Stimulated activated effector memory CD8-positive, alpha-beta T cell treated with anti-CD3 and anti-CD28 coated beads, Interleukin-12 subunit alpha, Interleukin-12 subunit beta, amount 100 ng/mL, for 72 hours (primary cell): ENCODE measurements around the gene ERP44.
"Not testable (repeated sequence)": the region's sequence is repeated elsewhere in the genome, so short reads cannot be mapped to it uniquely, and the experiment has no call there.

Source experiments
- ATAC-seq: fragments of 150-1000 bp; cut with Tn5 transposase; 2 replicates; pipeline ENCODE4 v1.10.0; 2021
- DNase-seq, 2 donors: peaks; one replicate each; pipeline ENCODE4 v3.0.0; 2021 to 2022; ENCODE audit warnings: low spot score in 2 of 2
- H3K27ac Mint-ChIP-seq: one replicate; pipeline ENCODE4 v1.8.0; 2022; ENCODE audit warnings: mild to moderate bottlenecking, mixed read lengths
- H3K36me3 Mint-ChIP-seq: one replicate; pipeline ENCODE4 v1.8.0; 2022; ENCODE audit warnings: mild to moderate bottlenecking, mixed read lengths
- H3K4me1 Mint-ChIP-seq: one replicate; pipeline ENCODE4 v1.8.0; 2022; ENCODE audit warnings: mixed read lengths
- H3K4me3 Mint-ChIP-seq: one replicate; pipeline ENCODE4 v1.8.0; 2022; ENCODE audit warnings: mild to moderate bottlenecking, mixed read lengths
- H3K9me3 Mint-ChIP-seq: one replicate; pipeline ENCODE4 v1.8.0; 2022; ENCODE audit warnings: mixed read lengths

The ERP44 gene

DNA sequence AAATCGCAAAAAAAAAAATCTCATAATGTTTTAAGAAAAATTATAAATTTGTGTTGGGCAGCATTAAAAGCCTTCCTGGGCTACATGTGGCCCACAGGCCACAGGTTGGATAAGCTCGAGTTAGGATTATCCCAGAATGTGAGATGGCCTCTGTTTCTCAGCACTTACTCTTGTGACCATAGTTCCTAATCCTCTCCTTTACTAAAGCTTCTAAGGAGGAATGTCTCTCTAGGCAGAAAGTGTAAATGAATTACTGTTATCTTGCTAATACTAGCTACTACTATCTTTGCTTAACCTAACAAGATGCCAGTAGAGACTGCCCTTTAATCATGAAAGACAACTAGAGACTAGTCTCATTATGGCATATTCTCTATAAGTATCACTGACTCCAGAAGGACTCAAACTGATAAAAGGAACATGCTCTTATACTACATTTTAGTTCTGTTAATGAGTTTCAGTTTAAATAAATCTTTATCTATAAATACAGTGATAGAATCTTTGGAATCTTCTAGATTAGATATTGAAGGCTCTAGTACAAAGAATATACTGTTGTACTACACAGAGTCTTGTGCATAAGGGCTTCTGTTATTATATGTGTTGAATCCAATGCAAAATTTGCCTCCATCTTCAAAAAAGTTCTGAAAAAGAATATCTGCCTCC lies 14.0 kb upstream of the ERP44 start:
- Mint-ChIP-seq H3K9me3 (no peaks in the 10 kb centered on the region), H3K4me3 (no peak overlapping the region), H3K36me3 (peaks cover 35% of the 10 kb centered on the region), H3K27ac (peak overlapping the region; percentile 18), H3K4me1 (peaks cover 9% of the 10 kb centered on the region)
- no peak for DNase-seq
- ATAC-seq: no peak

DNA sequence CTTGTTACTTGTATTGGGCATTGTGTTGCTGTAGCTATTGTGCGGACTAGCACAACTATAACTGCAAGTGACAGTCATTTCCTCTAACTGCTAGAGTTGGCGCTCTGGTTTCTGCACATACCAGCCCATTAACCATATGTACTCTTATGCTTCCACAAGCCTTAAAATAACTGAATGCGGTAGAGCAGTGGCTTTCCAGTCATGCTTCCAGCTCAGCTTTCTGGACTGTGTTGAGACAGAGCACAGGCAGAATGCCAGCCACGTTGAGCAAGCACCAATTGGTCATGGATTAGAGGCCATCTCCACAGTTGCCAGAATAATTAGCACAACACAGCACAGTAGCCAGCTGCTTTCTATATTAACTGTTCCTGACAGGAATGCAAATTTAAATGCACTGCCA lies 12.4 kb upstream of the ERP44 start:
- DNase-seq (no peak), ATAC-seq (no peak)
- H3K27ac Mint-ChIP-seq: no peak overlapping the region
- no peak overlapping the region for H3K4me3 Mint-ChIP-seq
- H3K4me1 Mint-ChIP-seq: peaks cover 9% of the 10 kb centered on the region
- no peaks in the 10 kb centered on the region for H3K9me3 Mint-ChIP-seq
- H3K36me3 Mint-ChIP-seq: peaks cover 35% of the 10 kb centered on the region

- Mint-ChIP-seq H3K27ac (no peak overlapping the region), H3K36me3 (peaks cover 35% of the 10 kb centered on the region), H3K4me3 (no peak overlapping the region), H3K4me1 (peaks cover 5% of the 10 kb centered on the region), H3K9me3 (no peaks in the 10 kb centered on the region)
- DNase-seq (no peak), ATAC-seq (no peak)
These were observed 9.8 kb upstream of the ERP44 start for GRCh38 chr9:100108559-100108958.

- ATAC-seq: peak; percentile 67
- no peak for DNase-seq
- H3K36me3 Mint-ChIP-seq: peaks cover 29% of the 10 kb centered on the region
- no peaks in the 10 kb centered on the region for H3K4me1 Mint-ChIP-seq
- H3K27ac Mint-ChIP-seq: no peak overlapping the region
- H3K4me3 Mint-ChIP-seq: no peak overlapping the region
- H3K9me3 Mint-ChIP-seq: no peaks in the 10 kb centered on the region
These were observed 7.8 kb upstream of the ERP44 start for GRCh38 chr9:100106616-100107015.

- no peaks in the 10 kb centered on the region for H3K9me3 Mint-ChIP-seq
- no peaks in the 10 kb centered on the region for H3K4me1 Mint-ChIP-seq
- H3K4me3 Mint-ChIP-seq: no peak overlapping the region
- peaks cover 22% of the 10 kb centered on the region for H3K36me3 Mint-ChIP-seq
- peak; percentile 90 for ATAC-seq
- no peak overlapping the region for H3K27ac Mint-ChIP-seq
- DNase-seq: no peak
These were observed 7.1 kb upstream of the ERP44 start for GRCh38 chr9:100105861-100106260.

- Mint-ChIP-seq H3K4me3 (no peak overlapping the region), H3K9me3 (no peaks in the 10 kb centered on the region), H3K4me1 (peaks cover 9% of the 10 kb centered on the region), H3K27ac (no peak overlapping the region), H3K36me3 (peaks cover 10% of the 10 kb centered on the region)
- peak; percentile 40 for ATAC-seq
- no peak for DNase-seq
These were observed 5.5 kb upstream of the ERP44 start for GRCh38 chr9:100104314-100104713.

DNA sequence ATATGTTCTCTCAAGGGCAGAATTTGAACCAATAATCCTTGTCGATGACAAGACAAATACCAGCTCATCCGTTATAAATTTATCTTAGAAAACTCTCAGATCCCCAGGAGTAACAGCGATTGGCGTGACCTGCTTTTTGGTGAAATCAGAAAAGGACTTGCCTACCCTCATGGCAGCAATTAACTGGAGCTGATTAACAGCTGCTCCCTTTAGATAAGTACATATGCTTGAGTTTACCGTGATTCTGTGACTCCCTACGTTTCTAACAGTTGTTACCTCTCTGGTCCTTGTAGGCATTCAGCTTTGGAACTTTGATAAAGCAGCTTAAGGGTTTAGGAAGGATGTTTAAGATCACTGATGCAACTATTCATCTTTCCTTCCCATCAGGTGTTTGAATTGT lies 2.8 kb upstream of the ERP44 start:
- no peak for DNase-seq
- Mint-ChIP-seq H3K27ac (no peak overlapping the region), H3K4me1 (peaks cover 17% of the 10 kb centered on the region), H3K4me3 (no peak overlapping the region), H3K9me3 (no peaks in the 10 kb centered on the region), H3K36me3 (peaks cover 12% of the 10 kb centered on the region)
- no peak for ATAC-seq

DNA sequence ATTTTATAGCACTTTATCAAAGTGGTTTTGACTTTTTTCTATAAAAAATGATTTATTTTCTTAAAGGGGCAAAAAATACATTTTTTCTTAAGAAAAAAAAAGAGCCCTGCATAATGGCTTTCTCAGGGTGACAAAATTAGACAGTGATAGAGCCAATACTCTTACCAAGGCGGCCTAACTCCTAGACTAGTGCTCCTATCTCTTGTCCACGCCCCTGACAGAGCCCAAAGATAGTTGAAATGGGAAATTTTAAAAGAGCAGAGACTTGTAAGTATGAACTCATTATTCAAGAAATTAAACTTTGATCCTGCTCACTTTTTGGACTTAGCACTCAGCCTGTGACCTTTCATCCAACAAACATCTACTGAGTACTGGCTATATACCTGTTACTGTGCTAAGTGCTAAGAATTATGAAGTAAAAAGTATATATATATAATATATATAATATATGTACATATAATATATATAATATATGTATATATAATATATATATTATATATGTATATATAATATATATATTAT lies 1.4 kb upstream of the ERP44 start:
- Mint-ChIP-seq H3K27ac (peak overlapping the region; percentile 97), H3K4me1 (peaks cover 21% of the 10 kb centered on the region), H3K36me3 (peaks cover 12% of the 10 kb centered on the region), H3K4me3 (peak overlapping the region; percentile 97), H3K9me3 (no peaks in the 10 kb centered on the region)
- DNase-seq (no peak), ATAC-seq (no peak)

- H3K9me3 Mint-ChIP-seq: no peaks in the 10 kb centered on the region
- peak overlapping the region; percentile 97 for H3K4me3 Mint-ChIP-seq
- ATAC-seq (no peak), DNase-seq (no peak)
- H3K27ac Mint-ChIP-seq: peak overlapping the region; percentile 97
- H3K4me1 Mint-ChIP-seq: peaks cover 21% of the 10 kb centered on the region
- peaks cover 12% of the 10 kb centered on the region for H3K36me3 Mint-ChIP-seq
These were observed 882 bp upstream of the ERP44 start for GRCh38 chr9:100099722-100100042.

GRCh38 chr9:100098046-100098886 lies 534 bp downstream of the ERP44 start:
- peak overlapping the region; percentile 97 for H3K27ac Mint-ChIP-seq
- DNase-seq (peak in 1 of 2 donors; percentile 10), ATAC-seq (peak; percentile 1)

DNA sequence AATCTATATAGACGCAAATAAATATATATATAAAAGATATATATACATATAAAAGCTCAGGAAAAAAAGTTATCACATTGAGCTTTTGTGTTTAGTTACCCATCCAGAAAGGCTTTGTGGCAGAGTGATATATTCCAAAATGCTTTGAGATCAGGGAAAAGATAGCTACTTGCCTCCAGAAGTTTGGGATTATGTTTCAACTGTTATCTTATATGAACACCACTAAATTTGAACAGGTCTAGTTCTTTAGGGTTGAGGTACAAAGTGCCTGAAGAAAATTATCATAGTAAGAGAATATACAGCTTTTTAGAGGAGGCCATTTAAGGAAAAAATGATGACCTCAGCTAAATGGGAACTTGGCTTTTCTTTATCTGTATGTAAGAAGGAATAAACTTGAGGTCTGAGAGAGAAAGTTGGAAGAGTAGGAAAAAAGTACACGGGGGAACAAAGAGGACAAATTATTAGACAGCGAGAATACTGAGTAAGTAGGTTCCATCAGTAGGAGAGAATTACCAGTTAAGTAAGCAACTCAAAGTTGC lies 2.4 kb downstream of the ERP44 start:
- Mint-ChIP-seq H3K36me3 (peaks cover 12% of the 10 kb centered on the region), H3K4me1 (peaks cover 40% of the 10 kb centered on the region), H3K27ac (no peak overlapping the region), H3K9me3 (no peaks in the 10 kb centered on the region), H3K4me3 (no peak overlapping the region)
- no peak for ATAC-seq
- no peak for DNase-seq

More at GRCh38 chr9:100098046-100098886, 534 bp downstream of the ERP44 start:
- Mint-ChIP-seq H3K9me3 (no peaks in the 10 kb centered on the region), H3K36me3 (peaks cover 12% of the 10 kb centered on the region), H3K4me1 (peaks cover 28% of the 10 kb centered on the region), H3K4me3 (peak overlapping the region; percentile 97)

DNA sequence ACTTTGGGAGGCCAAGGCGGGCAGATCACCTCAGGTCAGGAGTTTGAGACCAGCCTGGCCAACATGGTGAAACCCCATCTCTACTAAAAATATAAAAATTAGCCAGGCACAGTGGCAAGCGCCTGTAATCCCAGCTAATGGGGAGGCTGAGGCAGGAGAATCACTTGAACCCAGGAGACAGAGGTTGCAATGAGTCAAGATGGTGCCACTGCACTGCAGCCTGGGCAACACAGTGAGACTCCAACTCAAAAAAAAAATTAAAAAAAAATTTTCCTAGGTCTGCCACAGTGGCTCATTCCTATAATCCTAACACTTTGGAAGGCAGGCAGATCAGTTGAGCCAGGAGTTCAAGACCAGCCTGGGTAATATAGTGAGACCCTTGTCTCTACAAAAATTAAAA lies 4.4 kb downstream of the ERP44 start:
- DNase-seq, ATAC-seq, H3K27ac Mint-ChIP-seq, H3K9me3 Mint-ChIP-seq, H3K4me3 Mint-ChIP-seq: not testable (repeated sequence)
- peaks cover 38% of the 10 kb centered on the region for H3K4me1 Mint-ChIP-seq
- H3K36me3 Mint-ChIP-seq: peaks cover 12% of the 10 kb centered on the region

DNA sequence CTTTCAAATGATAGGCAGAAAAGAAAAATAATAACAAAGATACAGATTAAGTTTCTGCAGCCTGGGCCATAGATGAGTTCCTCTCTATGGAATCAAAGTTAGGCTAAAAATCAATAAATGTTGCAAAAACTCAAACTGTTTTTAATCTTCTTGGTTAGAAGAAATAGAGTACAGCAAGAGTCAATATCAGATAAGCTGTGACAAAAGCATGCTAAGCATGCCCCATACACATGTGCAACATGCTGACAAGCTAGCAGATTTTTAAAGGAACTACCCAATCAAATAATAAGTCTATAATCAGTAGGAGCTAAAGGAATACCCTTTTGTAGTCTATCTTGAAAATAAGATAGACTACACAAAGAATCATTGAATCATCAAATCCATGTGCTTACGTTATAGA lies 6.7 kb downstream of the ERP44 start:
- ATAC-seq (no peak), DNase-seq (no peak)
- Mint-ChIP-seq H3K4me1 (peaks cover 48% of the 10 kb centered on the region), H3K27ac (no peak overlapping the region), H3K9me3 (no peaks in the 10 kb centered on the region), H3K4me3 (no peak overlapping the region), H3K36me3 (no peaks in the 10 kb centered on the region)

DNA sequence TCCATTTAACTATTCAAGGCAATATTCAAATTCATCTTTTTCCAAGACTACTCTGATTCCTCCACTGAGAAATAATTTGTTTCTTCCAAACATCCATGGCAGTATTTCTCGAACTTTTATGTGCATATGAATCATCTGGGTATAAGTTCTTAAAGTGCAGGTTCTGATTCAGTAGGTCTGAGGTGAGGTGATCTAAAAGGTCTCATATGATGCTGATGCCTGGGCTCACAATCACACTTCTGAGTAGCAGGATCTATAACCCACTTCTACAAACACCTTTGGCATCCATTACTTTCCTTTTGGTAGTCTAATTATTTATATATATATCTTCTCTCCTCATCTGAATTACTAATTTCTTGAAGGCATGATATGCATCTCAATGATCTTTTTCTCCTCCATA lies 7.2 kb downstream of the ERP44 start:
- peak; percentile 65 for ATAC-seq

DNA sequence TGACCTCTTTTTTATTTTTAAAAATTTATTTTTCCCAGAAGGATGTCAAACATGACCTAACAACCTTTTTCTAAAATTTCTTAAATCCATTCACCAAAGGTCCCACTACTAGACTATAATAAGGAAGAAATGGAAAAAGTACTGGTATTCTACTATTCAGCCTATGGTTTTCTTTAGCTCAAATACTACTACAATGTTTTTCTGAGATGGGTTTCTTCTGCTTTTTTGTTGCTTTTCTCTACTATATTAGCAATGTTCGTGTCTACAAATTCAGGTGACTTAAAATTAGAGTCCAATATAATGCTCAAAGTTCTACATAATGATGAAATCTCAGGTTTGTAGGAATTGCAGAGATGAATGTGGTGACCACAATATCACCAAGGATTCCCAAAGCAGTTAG lies 7.9 kb downstream of the ERP44 start:
- H3K27ac Mint-ChIP-seq: no peak overlapping the region
- ATAC-seq (no peak), DNase-seq (no peak)
- peaks cover 52% of the 10 kb centered on the region for H3K4me1 Mint-ChIP-seq
- no peaks in the 10 kb centered on the region for H3K36me3 Mint-ChIP-seq
- H3K4me3 Mint-ChIP-seq: no peak overlapping the region
- H3K9me3 Mint-ChIP-seq: no peaks in the 10 kb centered on the region

More for the DNA sequence above, 7.2 kb downstream of the ERP44 start:
- H3K36me3 Mint-ChIP-seq: no peaks in the 10 kb centered on the region
- H3K4me1 Mint-ChIP-seq: peaks cover 50% of the 10 kb centered on the region
- no peak overlapping the region for H3K4me3 Mint-ChIP-seq
- DNase-seq: no peak
- no peaks in the 10 kb centered on the region for H3K9me3 Mint-ChIP-seq
- no peak overlapping the region for H3K27ac Mint-ChIP-seq

DNA sequence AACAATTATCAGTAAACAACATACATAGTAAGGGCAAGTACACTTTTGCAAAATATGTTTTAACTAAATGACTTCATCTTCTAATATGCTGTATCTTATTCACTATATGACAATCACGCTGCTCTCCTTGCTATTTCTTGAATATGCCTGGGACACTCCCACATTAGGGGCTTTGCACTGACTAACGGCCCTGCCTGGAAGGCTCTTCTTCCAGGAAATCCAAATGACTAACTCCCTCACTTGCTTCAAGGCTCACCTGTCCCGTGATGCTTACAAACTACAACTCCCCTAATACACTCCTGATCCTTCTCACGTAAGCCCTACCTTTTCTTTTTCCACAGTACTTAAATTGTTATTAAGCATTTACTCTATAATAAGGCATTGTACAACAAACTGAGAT lies 10.6 kb downstream of the ERP44 start:
- H3K9me3 Mint-ChIP-seq: no peaks in the 10 kb centered on the region
- H3K27ac Mint-ChIP-seq: peak overlapping the region; percentile 55
- ATAC-seq: peak; percentile 50
- peaks cover 64% of the 10 kb centered on the region for H3K4me1 Mint-ChIP-seq
- no peaks in the 10 kb centered on the region for H3K36me3 Mint-ChIP-seq
- H3K4me3 Mint-ChIP-seq: peak overlapping the region; percentile 51
- no peak for DNase-seq
